Activated naive CD8-positive, alpha-beta T cell treated with anti-CD3 and anti-CD28 coated beads, Interleukin-2, amount 50 U/mL, for 16 hours (primary cell): ENCODE measurements around the gene ATRIP.

Experiments
- DNase-seq: peaks from one replicate; pipeline ENCODE4 v3.0.0-alpha.2; 2020; ENCODE audit warnings: low read depth, low spot score

ATRIP gene

GRCh38 chr3:48409291-48410201 lies 37.0 kb upstream of the ATRIP start:
- DNase-seq = no peak

- no peak for DNase-seq
Observed at GRCh38 chr3:48410205-48411040, 36.1 kb upstream of the ATRIP start.

- no peak for DNase-seq
Observed at GRCh38 chr3:48411041-48411588, 35.4 kb upstream of the ATRIP start.

- DNase-seq = no peak
Observed at GRCh38 chr3:48411606-48412374, 34.7 kb upstream of the ATRIP start.

- DNase-seq = no peak
Observed at GRCh38 chr3:48412375-48413001, 34.0 kb upstream of the ATRIP start.

GRCh38 chr3:48413086-48413485 lies 33.5 kb upstream of the ATRIP start:
- no peak for DNase-seq

- no peak for DNase-seq
Observed at GRCh38 chr3:48413611-48414010, 32.9 kb upstream of the ATRIP start.

GRCh38 chr3:48414376-48415250 lies 31.9 kb upstream of the ATRIP start:
- DNase-seq = no peak

GRCh38 chr3:48415251-48415953 lies 31.1 kb upstream of the ATRIP start:
- DNase-seq = no peak

GRCh38 chr3:48416091-48416505 lies 30.4 kb upstream of the ATRIP start:
- no peak for DNase-seq

GRCh38 chr3:48416546-48416945 lies 30.0 kb upstream of the ATRIP start:
- no peak for DNase-seq

GRCh38 chr3:48417529-48418108 lies 28.9 kb upstream of the ATRIP start:
- no peak for DNase-seq

- DNase-seq = no peak
Observed at GRCh38 chr3:48418140-48418539, 28.4 kb upstream of the ATRIP start.

GRCh38 chr3:48418651-48419050 lies 27.9 kb upstream of the ATRIP start:
- DNase-seq = no peak

- no peak for DNase-seq
Observed at GRCh38 chr3:48419149-48419548, 27.4 kb upstream of the ATRIP start.

- no peak for DNase-seq
Observed at GRCh38 chr3:48419597-48419996, 26.9 kb upstream of the ATRIP start.

- DNase-seq = no peak
Observed at GRCh38 chr3:48420561-48420960, 26.0 kb upstream of the ATRIP start.

GRCh38 chr3:48422272-48422671 lies 24.3 kb upstream of the ATRIP start:
- DNase-seq = no peak

- DNase-seq = no peak
Observed at GRCh38 chr3:48422681-48423080, 23.9 kb upstream of the ATRIP start.
